ENCODE results near the gene MYL9. TPM values are rescaled to one million over a fixed set of nuclear protein-coding genes. Genes with fewer than 3 reads are reported as not detected.

Gene MYL9
- total and polyA plus RNA-seq, 2 donors from 2014 or later, result 294 to 576 TPM

GRCh38 chr20:36572701-36573102 lies 31.4 kb downstream of the MYL9 start:
- intact Hi-C loops (cut with DNase I), result no loop called here
- no peak for FAIRE-seq

GRCh38 chr20:36573103-36573797 lies 31.9 kb downstream of the MYL9 start, which contains the start of gene TGIF2:
TSS of gene TGIF2 (plus strand) at chr20:36573597. CDS start at chr20:36578775, 5,178 bp downstream.
- H3K9me3 ChIP-seq (ENCODE audit: control insufficient read depth in 2 of 3, insufficient read depth in 1 of 3, low read length in 3 of 3), result no peaks in the 10 kb centered on the region
- no peak for TF ChIP-seq CTCF (IDR thresholded peaks at IDR 0.05; ENCODE audit: borderline replicate concordance, extremely low read depth, insufficient read depth)
- H3K27me3 ChIP-seq (ENCODE audit: control insufficient read depth, insufficient read depth, low read length), result no peaks in the 10 kb centered on the region
- H3K36me3 ChIP-seq (ENCODE audit: control insufficient read depth in 2 of 3, insufficient read depth in 3 of 3, low read length in 3 of 3), result no peaks in the 10 kb centered on the region
- intact Hi-C loops (cut with DNase I), result no loop called here
- peak within 1 kb of the TSS; percentile 70 to 79 (median 74) for H3K4me3 ChIP-seq (ENCODE audit: low read length in 3 of 3)
- no peak for FAIRE-seq
- peak within 1 kb of the TSS; percentile 93 to 98 for H3K27ac ChIP-seq (ENCODE audit: low read depth in 2 of 2, low read length in 2 of 2)
- H3K4me1 ChIP-seq (ENCODE audit: control insufficient read depth in 2 of 3, insufficient read depth in 2 of 3, low read depth in 1 of 3, low read length in 3 of 3), result peaks cover 0 to 15% (median 10%) of the 10 kb centered on the region in 3 donors
- H3K9ac ChIP-seq (ENCODE audit: low read length in 3 of 3), result peak within 1 kb of the TSS; percentile 55 to 86 (median 58)
- DNase-seq, result peak; percentile 96 to 98 (median 97)

More at GRCh38 chr20:36572701-36573102, 31.4 kb downstream of the MYL9 start:
- no peaks in the 10 kb centered on the region for H3K9me3 ChIP-seq (ENCODE audit: control insufficient read depth in 2 of 3, insufficient read depth in 1 of 3, low read length in 3 of 3)
- H3K27me3 ChIP-seq (ENCODE audit: control insufficient read depth, insufficient read depth, low read length), result no peaks in the 10 kb centered on the region
- peak overlapping the region; percentile 46 to 79 (median 70) for H3K4me3 ChIP-seq (ENCODE audit: low read length in 3 of 3)
- H3K36me3 ChIP-seq (ENCODE audit: control insufficient read depth in 2 of 3, insufficient read depth in 3 of 3, low read length in 3 of 3), result no peaks in the 10 kb centered on the region
- peaks cover 0 to 15% (median 7%) of the 10 kb centered on the region in 3 donors for H3K4me1 ChIP-seq (ENCODE audit: control insufficient read depth in 2 of 3, insufficient read depth in 2 of 3, low read depth in 1 of 3, low read length in 3 of 3)
- peak overlapping the region; percentile 87 to 93 for H3K27ac ChIP-seq (ENCODE audit: low read depth in 2 of 2, low read length in 2 of 2)
- peak overlapping the region; percentile 11 to 86 (median 58) for H3K9ac ChIP-seq (ENCODE audit: low read length in 3 of 3)
- DNase-seq, result peak in 3 of 5 donors; percentile 25 to 57 (median 43)
- no peak for TF ChIP-seq CTCF (IDR thresholded peaks at IDR 0.05; ENCODE audit: borderline replicate concordance, extremely low read depth, insufficient read depth)

GRCh38 chr20:36573798-36574365 lies 32.6 kb downstream of the MYL9 start:
- H3K36me3 ChIP-seq (ENCODE audit: control insufficient read depth in 2 of 3, insufficient read depth in 3 of 3, low read length in 3 of 3), result peaks cover 0 to 2% (median 2%) of the 10 kb centered on the region in 3 donors
- H3K27ac ChIP-seq (ENCODE audit: low read depth in 2 of 2, low read length in 2 of 2), result peak overlapping the region; percentile 85 to 98
- FAIRE-seq (no peak), DNase-seq (peak in 1 of 5 donors; percentile 86)
- TF ChIP-seq CTCF (IDR thresholded peaks at IDR 0.05; ENCODE audit: borderline replicate concordance, extremely low read depth, insufficient read depth), result no peak
- intact Hi-C loops (cut with DNase I), result no loop called here
- H3K9ac ChIP-seq (ENCODE audit: low read length in 3 of 3), result peak overlapping the region in 2 of 3 donors; percentile 55 to 86
- no peaks in the 10 kb centered on the region for H3K27me3 ChIP-seq (ENCODE audit: control insufficient read depth, insufficient read depth, low read length)
- H3K4me1 ChIP-seq (ENCODE audit: control insufficient read depth in 2 of 3, insufficient read depth in 2 of 3, low read depth in 1 of 3, low read length in 3 of 3), result peaks cover 0 to 19% (median 16%) of the 10 kb centered on the region in 3 donors
- H3K9me3 ChIP-seq (ENCODE audit: control insufficient read depth in 2 of 3, insufficient read depth in 1 of 3, low read length in 3 of 3), result no peaks in the 10 kb centered on the region
- H3K4me3 ChIP-seq (ENCODE audit: low read length in 3 of 3), result peak overlapping the region; percentile 46 to 63 (median 52)

All from kidney (tissue), 14 donors.